Left renal pelvis (tissue), 4 donors: ENCODE data around the gene NAA35. TPM values are rescaled to one million over a fixed set of nuclear protein-coding genes. Genes with fewer than 3 reads are reported as not detected.

Experiments used
- DNase-seq, 4 donors: peaks; one replicate each; pipeline ENCODE4 v3.0.0-alpha.2; 2013; ENCODE audit warnings: low read depth in 4 of 4, low spot score in 3 of 4
- polyA plus RNA-seq, 4 donors: library from polyadenylated mRNA; unstranded; fragments of 120-200 nt; gene quantifications; one replicate each; pipeline ENCODE4 v1.2.1, GENCODE V29; 2013; ENCODE audit not compliant: insufficient read length in 4 of 4

Gene NAA35
- polyA plus RNA-seq, 4 donors: 22.6 to 36.7 (median 34.3) TPM

DNA sequence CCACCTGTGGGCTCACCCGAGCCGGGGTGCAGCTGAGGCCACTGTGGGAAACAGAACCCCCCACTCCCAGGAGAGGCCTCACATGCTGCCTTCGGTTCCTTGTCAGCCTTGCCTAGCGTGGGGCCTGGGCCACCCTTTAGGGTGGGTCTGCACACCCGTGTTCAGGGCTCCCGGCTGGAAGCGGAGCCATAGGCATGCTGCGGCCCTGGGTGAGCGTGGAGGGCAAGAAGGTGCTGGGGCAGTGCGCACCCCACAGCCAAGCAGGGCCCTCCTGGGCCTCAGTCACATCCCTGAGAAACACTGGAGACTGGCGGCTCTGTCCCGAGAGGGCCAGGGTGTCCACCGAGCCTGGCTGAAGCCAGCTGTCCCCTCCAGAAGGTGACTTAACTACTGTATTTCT lies 116.5 kb downstream of the NAA35 start:
- DNase-seq: no peak

DNA sequence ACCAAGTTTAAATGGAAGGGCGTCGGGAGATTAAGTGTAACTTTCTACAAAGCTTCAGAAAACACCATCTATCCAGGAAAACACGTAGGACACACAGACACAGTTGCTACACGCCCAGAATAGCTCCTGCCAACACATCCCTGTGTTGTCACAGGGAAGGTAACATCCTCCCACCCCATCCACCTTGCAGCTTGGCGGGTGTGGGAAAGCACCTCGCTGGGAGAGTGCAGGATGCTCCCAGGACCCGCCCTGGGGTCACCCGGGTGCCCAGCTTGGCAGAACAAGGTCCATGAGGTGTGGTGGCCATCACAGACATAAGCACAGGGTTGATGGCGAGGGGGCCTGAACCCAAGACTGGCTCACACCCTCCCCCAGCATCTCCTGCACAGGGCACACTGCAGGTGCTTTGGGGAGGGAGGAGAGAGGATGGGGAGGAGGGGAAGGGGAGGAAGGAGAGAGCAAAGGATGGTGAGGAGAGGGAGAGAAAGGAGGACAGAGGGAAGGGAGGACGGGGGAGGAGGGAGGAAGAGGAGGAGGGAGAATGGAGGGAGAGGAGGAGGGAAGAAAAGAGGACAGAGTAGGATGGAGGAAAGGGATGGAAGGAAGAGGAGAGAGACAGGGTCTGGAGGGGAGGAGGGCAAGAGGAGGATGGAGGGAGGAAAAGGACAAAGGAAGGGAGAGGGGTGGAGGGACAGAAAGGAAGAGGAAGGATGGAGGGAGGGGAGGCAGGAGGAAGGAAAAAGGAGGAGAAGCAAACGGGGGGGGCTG lies 121.2 kb downstream of the NAA35 start:
- no peak for DNase-seq

DNA sequence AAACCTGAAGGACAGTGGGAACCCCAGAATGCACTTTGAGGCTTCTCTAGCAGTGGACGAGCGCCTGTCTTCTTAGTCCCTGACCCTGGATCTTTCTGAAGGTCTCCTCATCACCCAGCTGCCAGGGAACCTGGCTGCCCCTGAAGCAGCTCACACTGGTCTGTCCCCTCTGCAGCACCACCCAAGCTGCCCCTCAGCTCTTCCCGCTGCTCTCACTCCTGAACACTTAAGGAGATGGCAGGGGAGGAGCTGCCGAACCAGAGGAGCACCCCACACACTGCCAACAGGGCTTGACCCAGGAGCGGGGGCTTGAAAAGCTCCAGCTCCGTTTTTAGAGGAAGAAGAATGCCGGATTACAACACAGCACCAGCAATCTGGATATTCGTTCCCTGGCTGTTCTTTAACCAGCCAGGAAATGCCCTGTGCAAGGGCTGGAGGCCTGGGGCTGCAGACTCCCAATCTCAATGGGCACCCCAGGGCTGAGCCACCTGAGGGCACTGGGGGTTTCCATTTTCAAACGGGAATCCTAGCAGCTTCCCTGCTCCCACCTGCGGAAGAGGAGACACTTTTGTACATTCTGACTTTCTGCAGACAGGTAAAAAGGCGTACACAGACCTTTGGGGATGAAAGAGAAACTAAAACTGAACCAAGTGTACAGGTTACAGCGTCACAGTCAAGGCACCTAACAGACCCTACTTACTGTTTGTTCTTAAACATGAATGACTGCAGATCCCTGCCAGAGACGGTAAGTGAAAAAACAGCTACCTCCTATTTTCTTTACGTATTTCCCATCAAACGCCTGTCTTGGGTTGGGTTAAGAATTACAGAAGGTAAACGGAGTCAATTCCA lies 122.1 kb downstream of the NAA35 start:
- DNase-seq: no peak

DNA sequence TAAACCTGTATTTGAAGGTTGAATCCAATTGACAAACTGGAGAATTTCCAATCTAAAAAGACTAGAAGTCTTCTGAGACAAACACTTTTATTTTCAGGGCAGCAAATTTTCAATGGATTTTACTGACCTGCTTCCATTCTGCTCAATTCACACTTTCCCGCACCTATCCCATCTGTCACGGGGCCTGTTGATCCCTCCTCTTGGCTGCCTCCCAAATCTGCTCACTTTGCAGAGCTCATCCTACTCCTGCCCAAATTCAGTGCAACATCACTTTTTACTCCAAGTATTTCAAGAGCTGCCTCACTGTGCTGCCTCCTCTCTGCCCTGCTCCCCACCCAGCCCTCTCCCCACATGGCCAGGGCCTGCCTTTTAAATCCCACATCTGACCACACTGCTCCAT lies 123.3 kb downstream of the NAA35 start:
- DNase-seq: no peak

DNA sequence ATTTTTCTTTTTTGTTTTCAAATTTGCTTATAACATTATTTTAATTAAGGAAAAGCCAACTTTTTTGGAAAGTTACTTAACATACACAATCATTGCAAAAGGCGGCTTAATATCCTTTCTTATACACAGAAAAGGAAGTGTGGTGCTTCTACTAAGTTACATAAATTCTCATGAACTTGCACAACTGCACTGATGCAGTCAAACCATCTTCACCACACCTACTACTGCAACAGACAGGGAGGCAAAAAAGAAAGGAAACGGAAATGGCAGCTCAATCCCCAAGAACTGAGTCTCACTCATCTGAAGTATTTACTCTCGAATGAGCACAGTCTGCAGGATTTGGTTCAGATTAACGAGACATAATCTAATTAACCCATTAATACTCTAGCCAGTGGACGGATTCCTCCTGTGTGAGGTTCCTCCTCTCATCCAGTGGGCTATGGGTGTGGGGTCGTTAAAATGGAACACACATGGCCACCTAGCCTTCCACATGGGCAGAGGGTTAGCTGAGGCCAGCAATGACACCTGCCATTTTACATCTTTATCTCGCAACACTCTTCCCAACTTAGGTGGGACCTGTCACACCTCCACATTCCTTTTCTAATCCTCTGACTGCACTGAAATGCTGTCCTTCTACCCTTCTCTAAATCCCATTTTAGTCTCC lies 128.4 kb downstream of the NAA35 start:
- DNase-seq: no peak

Other genes with a start within 250 kb of the NAA35 start
- gene AGTPBP1, start 199.2 kb upstream of the NAA35 start, polyA plus RNA-seq: 10 to 100 TPM; 14.2 to 30.4 (median 28.1) TPM
- gene GOLM1, start 158.4 kb downstream of the NAA35 start, polyA plus RNA-seq: 100 to 1,000 TPM; 136 to 176 (median 162) TPM